K562 (cell line): Measurements from ENCODE around the gene PDK1. TPM values are rescaled to one million over a fixed set of nuclear protein-coding genes. Genes with fewer than 3 reads are reported as not detected.

Experiments used
- ATAC-seq: fragments of 200-7000 bp; cut with Tn5 transposase; 3 replicates; pipeline ENCODE4 v1.9.1; 2020; ENCODE audit warnings: moderate library complexity
- BruUV-seq: library from RNA; stranded (reverse); fragments of 400-500 nt; replicated peaks from 2 replicates; lab custom pipeline; 2021; lab: Mats Ljungman, UMichigan
- CTCF ChIA-PET: fragments of 300-600 bp; formaldehyde crosslinking; extraction: SDS; loops from one replicate; lab custom pipeline; 2021; ENCODE audit warnings: low intra/inter-chr PET ratio; lab: Yijun Ruan, JAX
- POLR2A ChIA-PET: fragments of 300-600, 350-650 bp; sonication (Branson Sonifier 250); formaldehyde crosslinking; extraction: SDS; loops from one replicate; lab custom pipeline; 2021; ENCODE audit warnings: antibody characterized with exemption, inconsistent platforms; lab: Yijun Ruan, JAX
- DNase-seq, 4 experiments: peaks; one replicate each; pipeline versions ENCODE4 v3.0.0 to v3.0.0-alpha.2; 2011 to 2018; ENCODE audit warnings: low spot score in 3 of 4, mixed read lengths in 3 of 4; ENCODE audit errors: extremely low read depth in 1 of 4
- FAIRE-seq: peaks from 2 replicates; lab custom pipeline; 2011; peaks lifted over from hg19 to GRCh38; lab: Jason Lieb, UNC
- H2AFZ ChIP-seq: 2 replicates; pipeline ENCODE4 v1.6.0; 2011; ENCODE audit warnings: low read depth, low read length, control low read depth, inconsistent platforms
- H3K27ac ChIP-seq: fragments of 200-600 bp; 3 replicates; pipeline ENCODE4 v1.8.0; 2011; ENCODE audit warnings: low read depth, mild to moderate bottlenecking, control low read depth, inconsistent platforms, low read length, moderate library complexity, mixed read lengths; ENCODE audit errors: extremely low read depth
- H3K27me3 ChIP-seq, 2 experiments: fragments of 300-600 bp in 1 of 2; 2 replicates in 1 of 2; 3 replicates in 1 of 2; pipeline versions ENCODE4 v1.6.0 to v1.8.0; 2011; ENCODE audit warnings: inconsistent platforms in 2 of 2, low read length in 2 of 2, mild to moderate bottlenecking in 1 of 2, mixed read lengths in 1 of 2, moderate library complexity in 1 of 2; ENCODE audit not compliant: control insufficient read depth in 2 of 2, insufficient read depth in 2 of 2
- H3K36me3 ChIP-seq: fragments of 300-600 bp; 3 replicates; pipeline ENCODE4 v1.8.0; 2011; ENCODE audit warnings: mild to moderate bottlenecking, low read length, inconsistent platforms; ENCODE audit not compliant: control insufficient read depth, insufficient read depth
- H3K4me1 ChIP-seq, 2 experiments: fragments of 200-600 bp in 1 of 2; replicated peaks in 1 of 2; 2 replicates in 1 of 2; 3 replicates in 1 of 2; pipeline versions ENCODE4 v1.5.1 to v1.8.0; 2011; ENCODE audit warnings: inconsistent platforms in 2 of 2, low read length in 2 of 2, mild to moderate bottlenecking in 1 of 2, mixed read lengths in 1 of 2, moderate library complexity in 1 of 2; ENCODE audit not compliant: control insufficient read depth in 2 of 2, insufficient read depth in 2 of 2
- H3K4me2 ChIP-seq: 2 replicates; pipeline ENCODE4 v1.6.1; 2011; ENCODE audit warnings: low read length, control low read depth, inconsistent platforms, mixed read lengths; ENCODE audit not compliant: insufficient read depth
- H3K4me3 ChIP-seq: fragments of 200-600 bp; sonication (generic), shearing (Covaris generic); 2 replicates; pipeline ENCODE4 v1.5.1; 2016; ENCODE audit warnings: control low read depth, inconsistent platforms
- H3K79me2 ChIP-seq: fragments of 200-600 bp; 3 replicates; pipeline ENCODE4 v1.8.0; 2011; ENCODE audit warnings: low read length, inconsistent platforms; ENCODE audit not compliant: control insufficient read depth, insufficient read depth
- H3K9ac ChIP-seq, 2 experiments: 2 replicates each; pipeline versions ENCODE4 v1.6.0 to v1.6.1; 2011; ENCODE audit warnings: low read depth in 2 of 2, low read length in 2 of 2, control low read depth in 1 of 2, inconsistent platforms in 1 of 2, mild to moderate bottlenecking in 1 of 2, mixed read lengths in 1 of 2; ENCODE audit not compliant: insufficient read depth in 1 of 2
- H3K9me1 ChIP-seq: one replicate; pipeline ENCODE4 v1.6.0; 2011; ENCODE audit warnings: inconsistent platforms, mild to moderate bottlenecking, low read length, moderate library complexity; ENCODE audit not compliant: control insufficient read depth, insufficient read depth
- H3K9me3 ChIP-seq: replicated peaks from 2 replicates; pipeline ENCODE4 v1.5.1; 2011; ENCODE audit warnings: low read depth, low read length, inconsistent platforms; ENCODE audit not compliant: control insufficient read depth, insufficient read depth
- H4K20me1 ChIP-seq: replicated peaks from 2 replicates; pipeline ENCODE4 v1.6.1; 2011; ENCODE audit warnings: low read length, inconsistent platforms, mixed read lengths; ENCODE audit not compliant: control insufficient read depth, insufficient read depth
- ARID3A ChIP-seq: IDR thresholded peaks from 2 replicates; pipeline ENCODE4 v1.6.1; 2012; ENCODE audit warnings: low read depth, low read length, improper control_type of control experiment, borderline replicate concordance
- CSDE1 ChIP-seq, 2 experiments: fragments of 450-650 bp; IDR thresholded peaks; 2 replicates each; pipeline ENCODE4 v1.6.1; 2016; ENCODE audit warnings: mild to moderate bottlenecking in 1 of 2
- ETV1 ChIP-seq: fragments of 450-650 bp; conservative IDR thresholded peaks from 2 replicates; pipeline ENCODE4 v1.6.1; 2016; ENCODE audit warnings: missing genetic modification characterization, control low read depth, low read depth, missing compliant biosample characterization
- FOXM1 ChIP-seq, 2 experiments: fragments of 450-650 bp in 1 of 2; sonication (generic) in 1 of 2; formaldehyde crosslinking in 1 of 2; IDR thresholded peaks; 2 replicates each; pipeline versions ENCODE4 v1.6.1 to v1.9.0; 2017 to 2022; ENCODE audit warnings: low read depth in 2 of 2, mild to moderate bottlenecking in 2 of 2, missing genetic modification reagents in 1 of 2, moderate library complexity in 1 of 2
- KDM1A ChIP-seq, 2 experiments: fragments of 450-650 bp; IDR thresholded peaks; 2 replicates each; pipeline ENCODE4 v1.6.1; 2016; ENCODE audit warnings: mild to moderate bottlenecking in 2 of 2
- MNT ChIP-seq, 2 experiments: fragments of 450-650 bp; conservative IDR thresholded peaks; 2 replicates each; pipeline ENCODE4 v1.6.1; 2017; ENCODE audit warnings: mild to moderate bottlenecking in 2 of 2, moderate library complexity in 2 of 2
- RBM25 ChIP-seq: fragments of 200-400 bp; formaldehyde crosslinking; IDR thresholded peaks from 2 replicates; pipeline ENCODE4 v1.6.1; 2018; ENCODE audit warnings: low read length, low read depth, moderate library complexity; ENCODE audit not compliant: severe bottlenecking
- RCOR1 ChIP-seq, 2 experiments: IDR thresholded peaks; 2 replicates each; pipeline ENCODE4 v1.6.1; 2012; ENCODE audit warnings: low read depth in 2 of 2, low read length in 2 of 2, borderline replicate concordance in 1 of 2, improper control_type of control experiment in 1 of 2
- SMARCA5 ChIP-seq: fragments of 450-650 bp; IDR thresholded peaks from 2 replicates; pipeline ENCODE4 v1.6.1; 2016
- SOX6 ChIP-seq: fragments of 450-650 bp; IDR thresholded peaks from 2 replicates; pipeline ENCODE4 v1.6.1; 2014; ENCODE audit warnings: mild to moderate bottlenecking
- TAF9B ChIP-seq: fragments of 450-650 bp; IDR thresholded peaks from 2 replicates; pipeline ENCODE4 v1.6.1; 2018; ENCODE audit warnings: mild to moderate bottlenecking; ENCODE audit not compliant: partially characterized antibody
- TBL1XR1 ChIP-seq, 2 experiments: IDR thresholded peaks; 2 replicates each; pipeline ENCODE4 v1.6.1; 2012; ENCODE audit warnings: improper control_type of control experiment in 2 of 2, low read length in 2 of 2, mild to moderate bottlenecking in 1 of 2
- TEAD1 ChIP-seq, 2 experiments: fragments of 450-650 bp in 1 of 2; sonication (generic) in 1 of 2; formaldehyde crosslinking; IDR thresholded peaks; 2 replicates each; pipeline versions ENCODE4 v1.4.0 to v1.8.0; 2020 to 2022; ENCODE audit warnings: mild to moderate bottlenecking in 2 of 2, missing genetic modification reagents in 1 of 2
- TFAM ChIP-seq: fragments of 250-450 bp; sonication (Bioruptor Pico); conservative IDR thresholded peaks from 2 replicates; pipeline ENCODE4 v1.5.0; 2021; ENCODE audit warnings: mild to moderate bottlenecking, moderate library complexity
- ZFP36 ChIP-seq: fragments of 150-350 bp; IDR thresholded peaks from 2 replicates; pipeline ENCODE4 v1.6.1; 2018; ENCODE audit warnings: low read length, low read depth; ENCODE audit not compliant: partially characterized antibody
- ZKSCAN8 ChIP-seq: fragments of 200-800 bp; sonication (Bioruptor generic); IDR thresholded peaks from 2 replicates; pipeline ENCODE4 v1.6.1; 2016; ENCODE audit warnings: missing genetic modification characterization, missing compliant biosample characterization
- ZNF212 ChIP-seq: fragments of 450-650 bp; formaldehyde crosslinking; IDR thresholded peaks from 2 replicates; pipeline ENCODE4 v1.4.0; 2020; ENCODE audit warnings: mild to moderate bottlenecking
- ZNF766 ChIP-seq: fragments of 200-800 bp; sonication (Bioruptor generic); conservative IDR thresholded peaks from 2 replicates; pipeline ENCODE4 v1.6.1; 2016; ENCODE audit warnings: missing genetic modification characterization, missing compliant biosample characterization
- WGBS: fragments of 100-300 bp; shearing (Covaris generic); methylation state at CpG from one replicate; pipeline ENCODE4 v1.1.6; 2016; ENCODE audit warnings: low coverage, mixed read lengths; ENCODE audit not compliant: insufficient coverage; ENCODE audit errors: missing lambda C conversion rate; 5-methylcytosine and 5-hydroxymethylcytosine counted together
- in situ Hi-C: fragments of 300-500 bp; cut with MboI; formaldehyde crosslinking; loops from 4 replicates; pipeline ENCODE4 v1.15.0; 2018; ENCODE audit warnings: inconsistent platforms, mixed read lengths
- intact Hi-C: fragments of 100-400 bp; cut with micrococcal nuclease; formaldehyde crosslinking; loops from 2 replicates; pipeline ENCODE4 v1.14.2; 2022
- polyA plus RNA-seq, 8 experiments: library from polyadenylated mRNA; depleted of rRNA in 4 of 8; stranded (reverse) in 5 of 8; unstranded in 3 of 8; fragments of >200 nt; fragmentation: Nextera tagmentation in 2 of 8; fragmentation: Illumina TruSeq in 1 of 8; extraction: Ambion mirVana in 2 of 8; extraction: Trizol in 1 of 8; gene quantifications; 2 replicates each; pipeline versions ENCODE4 v1.2.1 to v1.2.3, GENCODE V29; 2011 to 2014; ENCODE audit warnings: inconsistent platforms in 1 of 8, missing spikeins in 1 of 8
- total RNA-seq, 7 experiments: library from RNA; depleted of rRNA in 6 of 7; stranded (reverse); fragments of >200 nt in 6 of 7; fragmentation: Illumina TruSeq in 2 of 7; extraction: Trizol in 2 of 7; gene quantifications; 2 replicates each; pipeline versions ENCODE4 v1.2.1 to v1.2.3, GENCODE V29; 2011 to 2021; ENCODE audit warnings: low replicate concordance in 1 of 7

Gene PDK1
- total and polyA plus RNA-seq, 9 of the 15 experiments (the other 6 are each of a cell fraction or from before 2014, with no cell fraction given): 3.5 to 176 (median 13.9) TPM

- TF ChIP-seq ZKSCAN8 (CRISPR knock-in tag) (no peak), ZNF212 (CRISPR knock-in tag) (no peak), RBM25 (peak; percentile 87), TBL1XR1 (IDR thresholded peaks at IDR 0.05; ENCODE audit: low read length in 2 of 2) (no peak), ZFP36 (peak; percentile 91), SMARCA5 (peak; percentile 93), TEAD1 (CRISPR knock-in tag; IDR thresholded peaks at IDR 0.05) (peak in 1 of 2 experiments; percentile 58; a peak in 1 of 4 replicates), KDM1A (IDR thresholded peaks at IDR 0.05) (peak; percentile 73 to 90; a peak in 2 of 4 replicates), TAF9B (peak; percentile 22), CSDE1 (IDR thresholded peaks at IDR 0.05) (0 out of 4 replicates have a peak, but pooled peaks of 1 of the 2 experiments have one; percentile 16), RCOR1 (IDR thresholded peaks at IDR 0.05; ENCODE audit: borderline replicate concordance in 1 of 2, low read depth in 2 of 2, low read length in 2 of 2) (0 out of 4 replicates have a peak, but pooled peaks of 1 of the 2 experiments have one; percentile 6)
- TF ChIP-seq, all 486 proteins: peak for 13
Measured at GRCh38 chr2:172555272-172555521, 693 bp upstream of the PDK1 start (continued).

- Histone ChIP-seq H3K4me2 (peak overlapping the region; percentile 96), H3K9ac (peak overlapping the region; percentile 80 to 94), H2AFZ (peak overlapping the region; percentile 84), H3K27ac (peak overlapping the region; percentile 73), H3K4me1 (peaks cover 17 to 52% of the 10 kb centered on the region in 2 experiments; a peak in 4 of 5 replicates), H3K9me3 (peaks cover 3% of the 10 kb centered on the region; the same call in 1 of the 2 replicates), H3K9me1 (no peaks in the 10 kb centered on the region), H3K27me3 (no peaks in the 10 kb centered on the region), H3K36me3 (peaks cover 22% of the 10 kb centered on the region; the same call in 2 of the 3 replicates), H3K4me3 (peak overlapping the region; percentile 88), H4K20me1 (0 out of 2 replicates have a peak, but pooled peaks cover 6% of the 10 kb centered on the region), H3K79me2 (peaks cover 49% of the 10 kb centered on the region)
- ChIA-PET POLR2A (interaction anchor here (0.6 to 1.8 kb wide), 10 partner anchors 8 to 1627 kb away, joined by 3 to 9 read pairs (median 3); no protein-coding TSS in a partner anchor), CTCF (no interaction called here)
- no TSS peak for BruUV-seq
- ATAC-seq (peak; percentile 79), FAIRE-seq (no peak), DNase-seq (peak; percentile 74 to 86 (median 76))
- intact Hi-C loops: no loop called here
- in situ Hi-C loops: no loop called here
- WGBS: 1% methylated on average over 44 of the region's 52 CpGs
- TF ChIP-seq MNT (conservative IDR thresholded peaks at IDR 0.05): peak; percentile 92 to 95
- no peak for TF ChIP-seq ZNF766 (CRISPR knock-in tag)
- TF ChIP-seq ETV1 (tag): peak; percentile 45; the same call in 1 of the 2 replicates
- no peak for TF ChIP-seq TFAM
- no peak for TF ChIP-seq ARID3A
- 0 out of 2 replicates have a peak, but pooled peaks have one; percentile 11 for TF ChIP-seq SOX6
- TF ChIP-seq FOXM1 (IDR thresholded peaks at IDR 0.05; ENCODE audit: low read depth): no peak
- TF ChIP-seq FOXM1 (CRISPR knock-in tag; IDR thresholded peaks at IDR 0.05; ENCODE audit: low read depth): no peak; the same call in 1 of the 2 replicates
Measured at GRCh38 chr2:172556284-172557033, 569 bp downstream of the PDK1 start.
